Liver (tissue), 9 donors: Measurements from ENCODE around the gene CELF5. TPM values are rescaled to one million over a fixed set of nuclear protein-coding genes. Genes with fewer than 3 reads are reported as not detected.

Experiments
- DNase-seq: peaks from one replicate; pipeline ENCODE4 v3.0.0-alpha.2; 2017; ENCODE audit warnings: low spot score
- H3K27ac ChIP-seq, 2 donors: one replicate each; pipeline ENCODE4 v1.7.0; 2013; ENCODE audit warnings: inconsistent platforms in 2 of 2, low read length in 2 of 2, control low read depth in 1 of 2, low read depth in 1 of 2, mild to moderate bottlenecking in 1 of 2
- H3K27me3 ChIP-seq, 4 donors: one replicate each; pipeline versions ENCODE4 v1.6.1 to v1.7.0; 2013; ENCODE audit warnings: low read length in 3 of 4, inconsistent platforms in 1 of 4, mild to moderate bottlenecking in 1 of 4, moderate library complexity in 1 of 4; ENCODE audit not compliant: control insufficient read depth in 4 of 4, insufficient read depth in 4 of 4
- H3K36me3 ChIP-seq, 4 donors: one replicate each; pipeline versions ENCODE4 v1.6.1 to v1.7.0; 2013; ENCODE audit warnings: low read length in 3 of 4, mild to moderate bottlenecking in 3 of 4, low read depth in 1 of 4, moderate library complexity in 1 of 4; ENCODE audit not compliant: control insufficient read depth in 4 of 4, insufficient read depth in 3 of 4
- H3K4me1 ChIP-seq, 4 donors: one replicate each; pipeline versions ENCODE4 v1.6.1 to v1.7.0; 2013; ENCODE audit warnings: low read length in 3 of 4, mild to moderate bottlenecking in 3 of 4, moderate library complexity in 1 of 4; ENCODE audit not compliant: control insufficient read depth in 4 of 4, insufficient read depth in 4 of 4
- H3K4me3 ChIP-seq, 3 donors: one replicate each; pipeline versions ENCODE4 v1.6.1 to v1.7.0; 2013; ENCODE audit warnings: low read length in 3 of 3, control low read depth in 1 of 3, low read depth in 1 of 3, mild to moderate bottlenecking in 1 of 3
- H3K9ac ChIP-seq, 2 donors: one replicate each; pipeline ENCODE4 v1.7.0; 2013; ENCODE audit warnings: low read length in 2 of 2, mild to moderate bottlenecking in 2 of 2, moderate library complexity in 2 of 2, control low read depth in 1 of 2, low read depth in 1 of 2
- H3K9me3 ChIP-seq, 4 donors: one replicate each; pipeline versions ENCODE4 v1.6.1 to v1.7.0; 2013; ENCODE audit warnings: low read length in 3 of 4; ENCODE audit not compliant: control insufficient read depth in 4 of 4
- ATF3 ChIP-seq: IDR thresholded peaks from 2 replicates; pipeline ENCODE4 v1.6.1; 2016; ENCODE audit warnings: antibody characterized with exemption
- CTCF ChIP-seq: fragments of 150-350 bp; IDR thresholded peaks from 2 replicates; pipeline ENCODE4 v1.5.1; 2017; ENCODE audit warnings: improper control_type of control experiment, low read depth, low read length; ENCODE audit not compliant: missing input control
- EGR1 ChIP-seq, 2 donors: IDR thresholded peaks; 2 replicates each; pipeline ENCODE4 v1.6.1; 2016 to 2018; ENCODE audit warnings: antibody characterized with exemption in 2 of 2, low read depth in 2 of 2
- FOXA1 ChIP-seq: IDR thresholded peaks from 2 replicates; pipeline ENCODE4 v1.6.1; 2016; ENCODE audit warnings: antibody characterized with exemption
- FOXA2 ChIP-seq: IDR thresholded peaks from 2 replicates; pipeline ENCODE4 v1.6.1; 2016; ENCODE audit warnings: antibody characterized with exemption
- GABPA ChIP-seq, 2 donors: IDR thresholded peaks in 1 of 2; conservative IDR thresholded peaks in 1 of 2; 2 replicates each; pipeline ENCODE4 v1.6.1; 2016; ENCODE audit warnings: antibody characterized with exemption in 2 of 2, mild to moderate bottlenecking in 1 of 2, moderate library complexity in 1 of 2
- HNF4A ChIP-seq, 2 donors: conservative IDR thresholded peaks; 2 replicates each; pipeline ENCODE4 v1.6.1; 2016; ENCODE audit warnings: antibody characterized with exemption in 2 of 2, mild to moderate bottlenecking in 2 of 2
- HNF4G ChIP-seq: IDR thresholded peaks from 2 replicates; pipeline ENCODE4 v1.6.1; 2016; ENCODE audit warnings: antibody characterized with exemption
- JUND ChIP-seq, 2 donors: IDR thresholded peaks; 2 replicates each; pipeline ENCODE4 v1.6.1; 2016; ENCODE audit warnings: antibody characterized with exemption in 2 of 2
- RAD21 ChIP-seq, 2 donors: IDR thresholded peaks; 2 replicates each; pipeline ENCODE4 v1.6.1; 2016; ENCODE audit warnings: antibody characterized with exemption in 2 of 2, mild to moderate bottlenecking in 2 of 2
- REST ChIP-seq: IDR thresholded peaks from 2 replicates; pipeline ENCODE4 v1.6.1; 2016; ENCODE audit warnings: antibody characterized with exemption, mild to moderate bottlenecking
- RXRA ChIP-seq, 2 donors: IDR thresholded peaks; 2 replicates each; pipeline ENCODE4 v1.6.1; 2017 to 2018; ENCODE audit warnings: antibody characterized with exemption in 2 of 2, mild to moderate bottlenecking in 1 of 2
- SP1 ChIP-seq: IDR thresholded peaks from 2 replicates; pipeline ENCODE4 v1.6.1; 2018; ENCODE audit warnings: antibody characterized with exemption, mild to moderate bottlenecking
- TAF1 ChIP-seq: conservative IDR thresholded peaks from 2 replicates; pipeline ENCODE4 v1.6.1; 2016; ENCODE audit warnings: antibody characterized with exemption, mild to moderate bottlenecking
- YY1 ChIP-seq: IDR thresholded peaks from 2 replicates; pipeline ENCODE4 v1.6.1; 2016; ENCODE audit warnings: antibody characterized with exemption, mild to moderate bottlenecking
- WGBS: extraction: QIAGEN DNeasy Blood & Tissue Kit; methylation state at CpG from one replicate; pipeline ENCODE4 v1.1.7; 2013; 5-methylcytosine and 5-hydroxymethylcytosine counted together
- polyA plus RNA-seq, 2 donors: library from polyadenylated mRNA; stranded (reverse) in 1 of 2; unstranded in 1 of 2; fragments of 200-250 nt in 1 of 2; fragments of >200 nt in 1 of 2; fragmentation: Nextera tagmentation in 1 of 2; extraction: Ambion mirVana in 1 of 2; gene quantifications; one replicate each; pipeline versions ENCODE4 v1.2.1 to v1.2.3, GENCODE V29; 2013 to 2015
- total RNA-seq, 2 donors: library from RNA; depleted of rRNA; stranded (reverse); fragments of >200 nt; gene quantifications; one replicate each; pipeline ENCODE4 v1.2.3, GENCODE V29; 2014
- TF ChIP-seq, protein P1 (sequence below): IDR thresholded peaks from 2 replicates; pipeline ENCODE4 v1.6.1; 2016; ENCODE audit warnings: antibody characterized with exemption
- TF ChIP-seq, protein P2 (sequence below): IDR thresholded peaks from 2 replicates; pipeline ENCODE4 v1.6.1; 2016; ENCODE audit warnings: antibody characterized with exemption
- donor health status: healthy.
- donor health status: healthy.
- donor health status: healthy.
- donor health status: healthy.
- donor health status: healthy.

CELF5 gene
- total and polyA plus RNA-seq, 4 donors, result 0.06 to 0.50 (median 0.26) TPM

GRCh38 chr19:3296034-3296433 lies 71.6 kb downstream of the CELF5 start:
- H3K27me3 ChIP-seq, result no peaks in the 10 kb centered on the region
- no peaks in the 10 kb centered on the region for H3K36me3 ChIP-seq
- H3K27ac ChIP-seq, result no peak overlapping the region
- DNase-seq, result no peak
- peaks cover 7 to 21% (median 13%) of the 10 kb centered on the region in 4 donors for H3K4me1 ChIP-seq
- TF ChIP-seq FOXA2 (no peak), REST (no peak), EGR1 (IDR thresholded peaks at IDR 0.05; ENCODE audit: low read depth in 2 of 2) (no peak), JUND (IDR thresholded peaks at IDR 0.05) (no peak), RXRA (IDR thresholded peaks at IDR 0.05) (no peak), ATF3 (no peak), RAD21 (IDR thresholded peaks at IDR 0.05) (no peak), HNF4A (conservative IDR thresholded peaks at IDR 0.05) (no peak), GABPA (IDR thresholded peaks at IDR 0.05 in 1 of 2, conservative IDR thresholded peaks at IDR 0.05 in 1 of 2) (no peak), SP1 (no peak), HNF4G (no peak), CTCF (no peak)
- TF ChIP-seq, protein P1, sequence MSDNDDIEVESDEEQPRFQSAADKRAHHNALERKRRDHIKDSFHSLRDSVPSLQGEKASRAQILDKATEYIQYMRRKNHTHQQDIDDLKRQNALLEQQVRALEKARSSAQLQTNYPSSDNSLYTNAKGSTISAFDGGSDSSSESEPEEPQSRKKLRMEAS, result no peak
- no peaks in the 10 kb centered on the region for H3K9me3 ChIP-seq
- 74% methylated on average over 9 of the region's 9 CpGs for WGBS
- no peak overlapping the region for H3K9ac ChIP-seq
- H3K4me3 ChIP-seq, result no peak overlapping the region

DNA sequence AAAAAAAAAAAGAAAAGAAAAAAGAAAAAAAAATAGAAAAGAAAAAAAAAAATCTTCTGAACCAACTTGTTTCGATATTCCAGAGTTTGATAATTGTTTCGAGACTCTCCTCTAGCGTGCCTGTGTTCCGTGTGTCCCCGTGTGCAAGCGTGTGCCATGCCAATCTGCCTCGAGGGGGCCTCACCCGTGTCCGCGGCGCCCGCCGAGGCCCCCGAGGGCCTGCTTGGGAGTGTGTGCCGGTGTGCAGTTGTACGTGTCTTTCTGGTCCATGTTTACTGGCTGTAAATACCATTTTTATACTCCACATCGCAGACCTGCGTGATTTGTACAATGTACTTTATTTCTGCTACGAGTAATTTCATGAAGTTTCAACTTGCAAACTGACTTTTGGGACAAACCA lies 72.0 kb downstream of the CELF5 start:
- no peak for DNase-seq
- Histone ChIP-seq H3K27ac (no peak overlapping the region), H3K9me3 (no peaks in the 10 kb centered on the region), H3K36me3 (no peaks in the 10 kb centered on the region), H3K4me1 (peaks cover 7 to 23% (median 13%) of the 10 kb centered on the region in 4 donors), H3K27me3 (no peaks in the 10 kb centered on the region), H3K9ac (no peak overlapping the region), H3K4me3 (no peak overlapping the region)
- WGBS, result 93% methylated on average over 19 of the region's 19 CpGs
- no peak for TF ChIP-seq EGR1 (IDR thresholded peaks at IDR 0.05; ENCODE audit: low read depth in 2 of 2)
- TF ChIP-seq, protein P2, sequence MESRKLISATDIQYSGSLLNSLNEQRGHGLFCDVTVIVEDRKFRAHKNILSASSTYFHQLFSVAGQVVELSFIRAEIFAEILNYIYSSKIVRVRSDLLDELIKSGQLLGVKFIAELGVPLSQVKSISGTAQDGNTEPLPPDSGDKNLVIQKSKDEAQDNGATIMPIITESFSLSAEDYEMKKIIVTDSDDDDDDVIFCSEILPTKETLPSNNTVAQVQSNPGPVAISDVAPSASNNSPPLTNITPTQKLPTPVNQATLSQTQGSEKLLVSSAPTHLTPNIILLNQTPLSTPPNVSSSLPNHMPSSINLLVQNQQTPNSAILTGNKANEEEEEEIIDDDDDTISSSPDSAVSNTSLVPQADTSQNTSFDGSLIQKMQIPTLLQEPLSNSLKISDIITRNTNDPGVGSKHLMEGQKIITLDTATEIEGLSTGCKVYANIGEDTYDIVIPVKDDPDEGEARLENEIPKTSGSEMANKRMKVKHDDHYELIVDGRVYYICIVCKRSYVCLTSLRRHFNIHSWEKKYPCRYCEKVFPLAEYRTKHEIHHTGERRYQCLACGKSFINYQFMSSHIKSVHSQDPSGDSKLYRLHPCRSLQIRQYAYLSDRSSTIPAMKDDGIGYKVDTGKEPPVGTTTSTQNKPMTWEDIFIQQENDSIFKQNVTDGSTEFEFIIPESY, result no peak
- TF ChIP-seq SP1, result no peak
- TF ChIP-seq JUND (IDR thresholded peaks at IDR 0.05), result no peak
- no peak for TF ChIP-seq YY1
- no peak for TF ChIP-seq HNF4G
- TF ChIP-seq CTCF, result no peak
- TF ChIP-seq, protein P1, result no peak
- TF ChIP-seq FOXA1, result no peak
- TF ChIP-seq HNF4A (conservative IDR thresholded peaks at IDR 0.05), result no peak
- no peak for TF ChIP-seq FOXA2
- no peak for TF ChIP-seq TAF1
- TF ChIP-seq REST, result no peak
